ENCODE measurements around the gene CRCP.
A peak's percentile ranks its signal among the peaks of the same experiment; 100 is the strongest.
"Not testable (repeated sequence)": the region's sequence is repeated elsewhere in the genome, so short reads cannot be mapped to it uniquely, and the experiment has no call there.

The CRCP gene

DNA sequence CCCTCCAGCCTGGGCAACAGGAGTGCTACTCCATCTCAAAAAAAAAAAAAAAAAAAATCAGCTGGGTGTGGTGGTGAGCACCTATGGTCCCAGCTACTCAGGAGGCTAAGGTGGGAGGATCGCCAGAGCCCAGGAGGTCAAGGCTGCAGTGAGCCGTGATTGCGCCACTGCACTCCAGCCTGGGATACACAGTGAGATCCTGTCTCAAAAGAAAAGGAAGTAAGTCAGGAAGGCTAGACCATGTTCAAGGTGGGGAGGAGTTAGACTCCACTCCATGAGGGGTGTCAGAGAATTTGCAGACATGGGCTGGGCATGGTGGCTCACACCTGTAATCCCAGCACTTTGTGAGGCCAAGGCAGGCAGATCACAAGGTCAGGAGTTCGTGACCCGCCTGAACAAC lies 6.2 kb upstream of the CRCP start:
- FAIRE-seq, result not testable (repeated sequence)

DNA sequence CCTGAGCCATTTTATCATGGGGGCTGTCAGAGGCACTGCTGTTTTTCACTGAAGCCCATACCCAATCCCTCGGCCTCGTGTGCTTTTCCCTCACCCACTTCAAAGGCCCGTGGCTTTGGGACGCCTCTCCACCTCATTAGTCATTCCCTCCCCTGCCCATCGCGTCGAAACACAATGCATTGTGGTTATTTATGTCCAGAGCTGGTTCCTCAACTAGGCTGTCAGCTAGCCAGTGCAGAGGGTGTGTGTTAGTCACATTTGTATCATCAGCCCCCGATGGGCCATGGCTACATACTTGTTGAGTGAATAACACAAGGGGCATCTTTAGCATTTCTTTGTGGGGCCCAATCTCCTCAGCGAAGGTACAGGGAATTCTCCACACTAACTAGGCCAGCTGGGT lies 3.8 kb upstream of the CRCP start:
- FAIRE-seq, result no peak

- not testable (repeated sequence) for FAIRE-seq
Observed at GRCh38 chr7:66116680-66117420, 2.2 kb downstream of the CRCP start.

GRCh38 chr7:66118603-66119002 lies 4.0 kb downstream of the CRCP start:
- no peak for FAIRE-seq

GRCh38 chr7:66119245-66119850 lies 4.7 kb downstream of the CRCP start:
- no peak for FAIRE-seq

DNA sequence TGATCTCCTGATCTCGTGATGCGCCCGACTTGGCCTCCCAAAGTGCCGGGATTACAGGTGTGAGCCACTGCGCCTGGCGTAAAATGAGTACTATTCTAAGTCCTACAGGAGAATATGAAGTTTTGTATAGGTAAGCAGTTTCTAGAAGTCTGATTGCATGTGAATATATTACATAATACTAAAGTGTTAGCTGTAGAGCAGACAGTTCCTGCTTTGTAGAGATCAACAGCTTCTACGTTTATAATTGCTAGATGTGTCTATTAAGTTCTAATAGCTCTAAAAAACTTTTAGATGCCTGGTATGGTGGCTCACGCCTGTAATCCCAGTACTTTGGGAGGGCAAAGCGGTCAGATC lies 8.5 kb downstream of the CRCP start:
- FAIRE-seq, result no peak

DNA sequence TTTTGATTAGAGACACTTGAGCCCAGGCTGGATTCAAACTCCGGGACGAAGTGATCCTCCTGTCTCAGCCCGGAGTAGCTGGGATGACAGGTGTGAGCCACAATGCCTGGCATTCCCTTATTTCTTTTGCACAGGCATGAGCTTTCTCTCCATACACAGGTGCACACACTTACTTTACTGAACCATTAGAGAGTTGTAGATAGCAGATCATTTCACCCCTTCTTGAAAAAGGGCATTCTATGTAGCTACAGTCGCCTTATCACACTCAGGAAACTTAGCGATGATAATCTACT lies 9.9 kb downstream of the CRCP start:
- FAIRE-seq, result not testable (repeated sequence)

- no peak for FAIRE-seq
Observed at GRCh38 chr7:66125052-66125694, 10.5 kb downstream of the CRCP start.

DNA sequence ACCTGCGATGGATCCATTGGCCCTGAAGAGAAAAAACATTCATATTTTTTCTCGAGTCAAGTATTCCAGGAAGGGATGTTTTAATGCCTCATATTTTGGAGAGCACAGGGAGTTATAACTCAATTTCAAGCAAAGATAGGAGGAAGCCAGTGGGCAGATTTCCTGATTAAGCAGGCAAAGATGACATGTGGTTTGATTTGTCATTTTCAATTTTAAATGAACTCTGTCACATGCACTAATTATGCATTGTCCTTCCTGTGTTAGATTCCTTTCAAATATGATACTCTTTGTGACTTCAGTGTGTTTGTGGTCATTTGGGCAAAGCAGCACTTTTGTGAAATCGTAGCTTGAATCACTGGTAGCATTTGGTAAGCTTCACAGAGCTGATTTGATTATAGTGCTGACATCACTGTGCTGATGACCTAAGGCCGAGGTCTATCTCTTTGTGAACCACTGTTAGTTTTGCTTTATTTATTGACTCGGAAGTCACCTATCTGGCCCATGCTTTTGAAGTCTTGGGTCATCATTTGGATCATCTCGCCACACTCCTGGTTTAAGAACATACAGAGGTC lies 11.2 kb downstream of the CRCP start:
- FAIRE-seq, result not testable (repeated sequence)

- not testable (repeated sequence) for FAIRE-seq
Observed at GRCh38 chr7:66127172-66127571, 12.5 kb downstream of the CRCP start.

GRCh38 chr7:66138994-66139752 lies 24.5 kb downstream of the CRCP start:
- no peak for FAIRE-seq

DNA sequence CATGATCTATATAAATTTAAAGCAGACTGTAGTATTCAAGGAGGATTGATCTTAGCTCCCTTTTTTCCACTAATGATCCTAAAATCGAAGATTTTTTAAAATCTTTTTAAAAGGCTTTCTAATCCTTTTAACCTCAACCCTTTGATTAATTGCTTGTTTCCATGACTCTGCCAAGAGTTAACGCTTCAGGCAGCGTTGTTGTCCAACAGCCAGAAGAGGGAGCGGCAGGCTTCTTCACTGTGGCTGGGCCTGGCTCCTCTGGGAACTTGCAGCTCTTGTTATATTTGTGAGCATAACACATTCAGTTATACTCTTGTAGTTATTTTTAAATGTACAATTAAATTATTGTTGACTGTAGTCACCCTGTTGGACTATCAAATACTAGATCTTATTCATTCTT lies 26.3 kb downstream of the CRCP start:
- peak; percentile 91 for FAIRE-seq

DNA sequence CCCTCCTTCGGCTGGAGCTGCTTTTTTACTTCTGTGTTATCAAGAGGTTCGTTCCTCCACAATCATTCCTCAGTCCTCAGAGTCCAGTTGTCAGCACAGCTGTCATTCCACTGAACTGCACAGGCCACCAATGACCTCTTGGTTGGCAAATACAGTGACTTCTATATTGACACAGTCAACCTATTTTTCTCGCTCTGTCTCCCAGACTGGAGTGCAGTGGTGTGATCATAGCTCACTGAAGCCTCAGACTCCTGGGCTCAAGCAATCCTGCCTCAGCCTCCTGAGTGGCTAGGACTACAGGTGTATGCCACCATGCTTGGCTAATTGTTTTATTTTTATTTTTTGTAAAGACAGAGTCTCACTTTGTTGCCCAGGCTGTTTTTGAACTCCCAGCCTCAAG lies 27.7 kb downstream of the CRCP start:
- no peak for FAIRE-seq

- no peak for FAIRE-seq
Observed at GRCh38 chr7:66142996-66143395, 28.3 kb downstream of the CRCP start.

GRCh38 chr7:66143876-66144332 lies 29.3 kb downstream of the CRCP start:
- no peak for FAIRE-seq

- no peak for FAIRE-seq
Observed at GRCh38 chr7:66145400-66146104, 30.9 kb downstream of the CRCP start.

DNA sequence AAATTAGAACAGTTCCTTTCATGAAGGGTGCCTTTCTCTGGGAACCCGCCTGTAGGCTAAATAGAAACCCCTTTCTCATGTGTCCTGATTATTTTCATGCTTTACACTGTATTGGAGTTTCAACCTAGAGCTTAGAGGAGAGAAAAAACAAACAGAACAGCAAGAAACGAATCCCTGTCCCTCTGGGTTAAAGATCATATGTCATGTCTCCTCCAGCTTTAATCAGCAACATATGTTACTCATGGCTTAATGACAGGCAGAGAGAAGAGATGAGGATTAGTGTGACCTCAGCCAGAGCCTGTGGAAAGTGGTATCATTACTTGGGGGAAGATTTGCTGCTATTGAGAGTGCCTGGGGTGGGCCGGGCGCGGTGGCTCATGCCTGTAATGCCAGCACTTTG lies 32.1 kb downstream of the CRCP start:
- no peak for FAIRE-seq

DNA sequence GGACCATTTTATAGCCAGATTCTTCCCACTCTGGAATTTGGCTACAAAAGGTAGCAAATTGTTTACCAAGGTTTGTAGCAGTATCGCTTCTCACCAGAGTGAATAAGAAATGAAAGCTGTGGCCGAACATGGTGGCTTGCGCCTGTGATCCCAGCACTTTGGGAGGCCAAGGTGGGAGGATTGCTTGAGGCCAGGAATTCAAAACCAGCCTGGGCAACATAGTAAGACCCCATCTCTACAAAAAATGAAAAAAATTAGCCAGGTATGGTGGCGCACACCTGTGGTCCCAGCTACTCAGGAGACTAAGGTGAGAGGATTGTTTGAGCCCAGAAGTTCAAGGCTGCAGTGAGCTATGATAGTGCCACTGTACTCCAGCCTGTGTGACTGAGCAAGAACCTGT lies 33.0 kb downstream of the CRCP start:
- not testable (repeated sequence) for FAIRE-seq

DNA sequence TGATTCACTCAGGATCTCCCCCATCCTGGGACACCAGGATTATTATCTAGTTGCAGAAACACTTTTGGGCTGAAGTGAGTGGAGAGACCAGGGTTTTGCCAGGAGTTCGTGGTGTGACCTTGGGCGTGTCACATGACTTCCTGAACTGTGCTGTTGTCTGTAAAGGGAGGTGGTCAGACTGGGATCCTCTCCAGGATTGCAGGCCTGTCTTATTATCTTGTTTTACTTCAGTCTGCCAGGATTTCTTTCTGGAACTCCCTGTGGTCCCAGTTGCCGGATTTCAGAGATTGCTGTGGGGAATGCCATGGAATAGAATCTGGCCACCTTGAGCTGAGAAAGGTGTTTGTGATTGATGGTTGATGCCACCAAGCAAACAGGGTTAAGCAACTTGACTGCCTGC lies 35.8 kb downstream of the CRCP start:
- no peak for FAIRE-seq

DNA sequence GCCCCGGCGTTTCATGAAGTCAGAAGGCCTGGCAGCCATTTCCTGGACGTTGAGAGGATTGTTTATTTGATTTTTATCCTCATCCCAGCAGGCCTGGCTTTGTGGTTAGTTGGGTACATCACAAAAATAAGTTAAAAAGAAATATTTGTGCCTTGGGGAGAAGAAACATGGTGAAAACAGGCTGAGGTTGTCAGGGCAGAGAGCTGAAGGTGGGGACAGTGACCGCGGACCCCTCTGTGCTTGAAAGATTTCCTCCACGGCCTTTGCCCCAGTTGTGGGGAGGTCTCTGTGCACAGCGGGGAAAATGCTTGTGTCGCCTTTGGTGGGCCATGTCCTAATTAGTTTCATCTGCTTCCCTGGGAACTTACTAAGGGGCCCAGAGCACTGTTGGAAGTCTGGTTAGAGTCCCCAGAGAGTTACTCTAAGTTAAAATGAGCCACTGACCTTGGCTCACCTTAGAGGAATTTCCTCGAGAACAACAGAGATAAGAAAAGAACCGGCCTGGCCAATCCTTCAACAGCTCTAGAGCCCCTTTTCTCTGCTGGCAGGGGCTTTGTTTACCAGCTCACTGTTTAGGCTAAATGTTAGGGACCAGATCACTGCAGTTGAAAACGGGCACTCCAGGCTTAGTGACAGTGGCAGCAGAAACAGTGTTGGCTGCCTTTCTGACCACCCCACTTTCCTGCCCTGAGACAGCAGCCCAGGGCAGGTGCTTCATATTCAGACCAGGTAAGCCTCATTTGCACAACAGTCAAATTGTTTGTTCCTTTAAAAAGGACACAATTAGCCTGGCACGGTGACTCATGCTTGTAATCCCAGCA lies 37.9 kb downstream of the CRCP start:
- FAIRE-seq, result no peak

DNA sequence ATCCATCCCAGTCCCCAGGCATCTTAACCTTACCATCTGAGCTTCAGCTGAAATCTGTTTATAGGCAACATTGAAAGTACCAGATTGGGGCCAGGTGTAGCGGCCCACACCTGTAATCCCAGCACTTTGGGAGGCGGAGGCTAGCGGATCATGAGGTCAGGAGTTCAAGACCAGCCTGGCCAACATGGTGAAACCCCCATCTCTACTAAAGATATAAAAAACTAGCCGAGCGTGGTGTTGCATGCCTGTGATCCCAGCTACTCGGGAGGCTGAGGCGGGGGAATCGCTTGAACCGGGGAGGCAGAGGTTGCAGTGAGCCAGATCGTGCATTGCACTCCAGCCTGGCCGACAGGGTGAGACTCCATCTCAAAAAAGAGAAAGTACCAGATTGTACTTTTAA lies 39.0 kb downstream of the CRCP start:
- FAIRE-seq, result no peak

- FAIRE-seq, result not testable (repeated sequence)
Observed at GRCh38 chr7:66156035-66156434, 41.4 kb downstream of the CRCP start.

All from endometrium (tissue), 2 donors.